A673 (cell line): ENCODE data around the gene APOBEC3B. TPM values are rescaled to one million over a fixed set of nuclear protein-coding genes. Genes with fewer than 3 reads are reported as not detected.
"Not testable (repeated sequence)": the region's sequence is repeated elsewhere in the genome, so short reads cannot be mapped to it uniquely, and the experiment has no call there.

Source experiments
- BruUV-seq: library from RNA; stranded (reverse); fragments of 400-500 nt; replicated peaks from 2 replicates; lab custom pipeline; 2021; lab: Mats Ljungman, UMichigan
- CTCF ChIA-PET: fragments of 300-600 bp; sonication (Branson Sonifier 250); formaldehyde crosslinking; loops from one replicate; lab custom pipeline; 2022; ENCODE audit warnings: antibody characterized with exemption; lab: Charles Lee
- POLR2A ChIA-PET: fragments of 300-600 bp; sonication (Branson Sonifier 250); formaldehyde crosslinking; loops from one replicate; lab custom pipeline; 2022; ENCODE audit warnings: antibody characterized with exemption; ENCODE audit not compliant: low non-redundant PET; lab: Charles Lee
- DNase-seq: peaks from one replicate; pipeline ENCODE4 v3.0.0-alpha.2; 2015; ENCODE audit warnings: low spot score
- H3K27ac ChIP-seq: fragments of 200-600 bp; sonication (generic); 2 replicates; pipeline ENCODE4 v1.5.1; 2016; ENCODE audit warnings: mixed run types, low read depth, mild to moderate bottlenecking, mixed read lengths, antibody characterized with exemption, low read length; ENCODE audit not compliant: poor library complexity, severe bottlenecking
- H3K27me3 ChIP-seq: fragments of 200-600 bp; sonication (generic); replicated peaks from 2 replicates; pipeline ENCODE4 v1.6.1; 2017; ENCODE audit warnings: mixed run types, low read depth, mild to moderate bottlenecking, mixed read lengths, antibody characterized with exemption, low read length; ENCODE audit not compliant: insufficient read depth, poor library complexity
- H3K36me3 ChIP-seq: fragments of 200-600 bp; sonication (generic); 2 replicates; pipeline ENCODE4 v1.6.1; 2016; ENCODE audit warnings: mixed run types, mild to moderate bottlenecking, mixed read lengths, antibody characterized with exemption, low read length; ENCODE audit not compliant: insufficient read depth, poor library complexity, severe bottlenecking
- H3K4me1 ChIP-seq: fragments of 200-600 bp; sonication (generic); 2 replicates; pipeline ENCODE4 v1.6.1; 2017; ENCODE audit warnings: mixed run types, mild to moderate bottlenecking, mixed read lengths, antibody characterized with exemption, low read length; ENCODE audit not compliant: insufficient read depth, poor library complexity, severe bottlenecking
- H3K4me3 ChIP-seq: fragments of 200-600 bp; sonication (generic); 2 replicates; pipeline ENCODE4 v1.5.1; 2016; ENCODE audit warnings: low read depth, mixed run types, mild to moderate bottlenecking, mixed read lengths, low read length; ENCODE audit not compliant: poor library complexity, severe bottlenecking
- H3K9me3 ChIP-seq: fragments of 200-600 bp; sonication (generic); 2 replicates; pipeline ENCODE4 v1.6.1; 2016; ENCODE audit warnings: mixed run types, low read depth, mild to moderate bottlenecking, mixed read lengths, antibody characterized with exemption, low read length; ENCODE audit not compliant: poor library complexity, severe bottlenecking
- CTCF ChIP-seq: fragments of 300-800, 200-600 bp; sonication (generic); conservative IDR thresholded peaks from 2 replicates; pipeline ENCODE4 v1.5.1; 2017; ENCODE audit warnings: low read depth, mild to moderate bottlenecking, antibody characterized with exemption, low read length, moderate library complexity, mixed read lengths
- EZH2 ChIP-seq: fragments of 200-600 bp; sonication (generic); IDR thresholded peaks from 2 replicates; pipeline ENCODE4 v1.6.1; 2017; ENCODE audit warnings: borderline replicate concordance, low read depth, mild to moderate bottlenecking, mixed read lengths, antibody characterized with exemption, low read length; ENCODE audit not compliant: poor library complexity, severe bottlenecking
- intact Hi-C: fragments of 100-400 bp; cut with micrococcal nuclease; formaldehyde crosslinking; loops from one replicate; pipeline ENCODE4 v1.10.0; 2022; ENCODE audit not compliant: unreplicated experiment
- total RNA-seq: library from RNA; stranded (reverse); gene quantifications from 2 replicates; pipeline ENCODE4 v1.2.3, GENCODE V29; 2021

The APOBEC3B gene
- total RNA-seq, 1 experiment from 2014 or later, result 6.4 TPM

GRCh38 chr22:38986629-38987028 lies 4.5 kb downstream of the APOBEC3B start:
- POLR2A ChIA-PET, result no interaction called here
- Histone ChIP-seq H3K9me3 (no peaks in the 10 kb centered on the region), H3K36me3 (no peaks in the 10 kb centered on the region), H3K27me3 (no peaks in the 10 kb centered on the region), H3K4me3 (no peak overlapping the region), H3K4me1 (peaks cover 5% of the 10 kb centered on the region), H3K27ac (no peak overlapping the region)
- intact Hi-C loops, result no loop called here
- DNase-seq, result no peak
- CTCF ChIA-PET, result no interaction called here
- TF ChIP-seq CTCF (no peak), EZH2 (no peak)
- BruUV-seq, result no TSS peak

- DNase-seq, result no peak
- Histone ChIP-seq H3K27me3 (no peaks in the 10 kb centered on the region), H3K27ac (no peak overlapping the region), H3K9me3 (no peaks in the 10 kb centered on the region), H3K36me3 (no peaks in the 10 kb centered on the region), H3K4me3 (no peak overlapping the region), H3K4me1 (no peaks in the 10 kb centered on the region)
- CTCF ChIA-PET, result no interaction called here
- TF ChIP-seq CTCF (no peak), EZH2 (no peak)
- intact Hi-C loops, result no loop called here
- POLR2A ChIA-PET, result no interaction called here
- no TSS peak for BruUV-seq
Measured at GRCh38 chr22:38987171-38987895, 5.2 kb downstream of the APOBEC3B start.

- CTCF ChIA-PET, result no interaction called here
Measured at GRCh38 chr22:38989466-38989865, 7.3 kb downstream of the APOBEC3B start.

GRCh38 chr22:38992871-38993371 lies 10.8 kb downstream of the APOBEC3B start:
- intact Hi-C loops, H3K4me3 ChIP-seq, H3K27me3 ChIP-seq, CTCF ChIA-PET, H3K9me3 ChIP-seq, H3K36me3 ChIP-seq, H3K4me1 ChIP-seq, H3K27ac ChIP-seq, BruUV-seq, POLR2A ChIA-PET: not testable (repeated sequence)
- peak; percentile 31 for DNase-seq

More at GRCh38 chr22:38989466-38989865, 7.3 kb downstream of the APOBEC3B start:
- no peak for DNase-seq
- Histone ChIP-seq H3K9me3 (no peaks in the 10 kb centered on the region), H3K27ac (no peak overlapping the region), H3K27me3 (no peaks in the 10 kb centered on the region), H3K36me3 (no peaks in the 10 kb centered on the region), H3K4me3 (no peak overlapping the region), H3K4me1 (no peaks in the 10 kb centered on the region)
- intact Hi-C loops, result no loop called here
- POLR2A ChIA-PET, result no interaction called here
- no TSS peak for BruUV-seq
- TF ChIP-seq CTCF (no peak), EZH2 (no peak)
